ENCODE measurements around the gene PLD3.
"Not testable (repeated sequence)": the region's sequence is repeated elsewhere in the genome, so short reads cannot be mapped to it uniquely, and the experiment has no call there.

PLD3 gene

DNA sequence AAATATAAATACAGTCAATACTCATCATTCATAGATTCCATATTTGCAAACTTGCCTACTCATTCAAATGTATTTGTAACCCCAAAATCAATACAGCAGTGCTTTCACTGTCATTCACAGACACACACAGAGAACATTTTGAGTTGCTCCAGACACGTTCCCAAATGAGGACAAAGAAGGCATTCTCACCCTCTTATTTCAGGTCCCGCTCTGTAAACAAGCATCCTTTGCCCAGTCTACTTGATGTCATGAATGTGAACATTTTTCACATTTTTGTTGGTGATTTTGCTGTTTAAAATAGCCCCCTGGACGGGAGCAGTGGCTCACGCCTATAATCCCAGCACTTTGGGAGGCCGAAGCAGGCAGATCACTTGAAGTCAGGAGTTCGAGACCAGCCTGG lies 15.8 kb upstream of the PLD3 start:
- no peak for DNase-seq (ENCODE audit: low read depth)

DNA sequence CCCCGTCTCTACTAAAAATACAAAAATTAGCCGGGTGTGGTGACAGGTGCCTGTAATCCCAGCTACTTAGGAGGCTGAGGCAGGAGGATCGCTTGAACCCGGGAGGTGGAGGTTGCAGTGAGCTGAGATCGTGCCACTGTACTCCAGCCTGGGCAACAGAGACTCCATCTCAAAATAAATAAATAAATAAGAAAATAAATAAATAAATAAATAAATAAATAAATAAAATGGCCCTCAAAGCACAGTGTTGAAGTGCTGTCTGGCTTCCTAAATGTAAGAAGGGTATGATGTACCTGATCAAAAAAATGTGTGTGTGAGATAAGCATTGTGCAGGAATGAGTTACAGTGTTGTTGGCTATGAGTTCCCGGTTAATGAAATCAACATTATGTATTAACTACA lies 15.4 kb upstream of the PLD3 start:
- not testable (repeated sequence) for DNase-seq (ENCODE audit: low read depth)

DNA sequence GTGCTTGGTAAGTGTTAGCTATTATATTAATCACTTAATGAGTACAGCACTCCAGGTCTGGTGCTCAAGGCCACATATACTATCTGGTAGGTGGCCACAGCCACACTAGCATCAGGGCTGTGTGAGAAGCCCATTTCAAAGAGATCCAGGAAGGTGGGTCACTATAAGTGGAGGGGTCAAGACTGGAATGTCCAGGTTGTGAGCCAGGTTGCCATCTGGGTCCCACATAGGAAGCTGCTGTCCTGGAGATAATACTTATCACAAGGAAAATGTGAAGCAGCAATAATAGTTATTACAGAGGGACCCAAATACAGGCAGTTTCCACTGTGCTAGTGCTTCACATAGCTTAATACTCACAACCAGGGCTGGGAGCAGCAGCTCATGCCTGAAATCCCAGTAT lies 13.4 kb upstream of the PLD3 start:
- DNase-seq (ENCODE audit: low read depth), result no peak

DNA sequence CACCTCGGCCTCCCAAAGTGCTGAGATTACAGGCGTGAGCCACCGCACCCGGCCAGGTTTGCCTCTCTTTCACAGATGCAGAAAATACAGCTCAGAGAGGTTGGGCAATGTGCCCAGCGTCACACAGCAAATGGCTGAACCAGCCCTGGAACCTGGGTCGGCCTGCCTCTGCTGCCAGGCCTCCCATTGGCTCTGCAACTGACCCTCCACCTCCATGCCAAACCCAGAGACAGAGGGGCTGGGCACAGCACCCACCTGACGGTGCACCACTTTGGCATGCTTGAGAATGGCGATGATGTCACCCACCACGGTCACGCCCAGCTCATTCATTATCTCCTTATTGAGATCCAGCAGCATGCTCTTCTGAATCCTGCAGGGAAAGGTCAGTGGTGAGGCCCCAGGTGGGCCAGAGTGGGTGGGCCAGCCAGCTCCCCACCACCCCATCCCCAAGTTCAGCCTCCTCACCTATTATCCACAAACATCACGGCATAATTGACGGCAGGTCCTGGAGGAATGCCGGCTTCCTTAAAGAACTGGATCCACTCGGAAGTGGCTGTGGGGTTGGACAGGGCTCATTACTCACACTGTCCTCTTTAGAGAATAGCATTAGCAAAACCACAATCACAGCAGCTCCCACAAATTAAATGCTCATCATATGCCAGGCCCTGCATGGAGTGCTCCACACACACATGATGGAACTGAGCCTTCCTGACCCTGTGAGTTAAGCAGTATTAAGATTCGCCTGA lies 12.5 kb upstream of the PLD3 start:
- DNase-seq (ENCODE audit: low read depth), result peak; percentile 6

DNA sequence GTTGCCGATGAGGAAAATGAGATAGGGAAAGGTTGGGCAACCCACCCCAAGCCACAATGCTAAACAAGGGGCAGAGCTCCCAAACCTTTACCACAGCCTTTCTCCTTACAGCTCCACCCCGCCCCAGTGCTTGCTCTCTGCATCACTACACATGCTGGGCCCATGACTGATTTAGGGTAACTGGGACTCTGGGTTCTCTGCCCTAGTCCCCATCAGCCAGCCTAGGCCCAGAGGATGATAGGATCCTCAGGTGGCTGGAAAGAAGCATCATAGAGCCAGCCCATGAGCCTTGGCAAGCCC lies 11.9 kb upstream of the PLD3 start:
- DNase-seq (ENCODE audit: low read depth), result no peak

DNA sequence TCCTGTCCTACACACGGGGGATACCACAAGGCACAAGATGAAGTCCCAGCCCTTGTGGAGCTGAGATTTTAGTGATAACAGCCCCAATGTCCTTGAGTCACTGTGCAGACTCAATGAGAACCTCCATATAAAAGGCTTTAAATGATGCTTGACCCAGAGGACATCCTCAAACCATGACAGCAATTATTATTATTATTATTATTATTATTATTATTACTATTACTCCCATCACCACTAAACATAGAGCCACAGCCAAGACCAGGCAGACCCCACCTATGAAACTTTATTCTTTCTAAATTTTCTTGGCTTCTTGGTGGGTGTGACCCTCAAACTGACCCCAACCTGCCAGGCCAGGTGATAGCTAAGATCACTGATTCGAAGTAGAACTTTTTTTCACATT lies 11.4 kb upstream of the PLD3 start:
- DNase-seq (ENCODE audit: low read depth), result no peak

DNA sequence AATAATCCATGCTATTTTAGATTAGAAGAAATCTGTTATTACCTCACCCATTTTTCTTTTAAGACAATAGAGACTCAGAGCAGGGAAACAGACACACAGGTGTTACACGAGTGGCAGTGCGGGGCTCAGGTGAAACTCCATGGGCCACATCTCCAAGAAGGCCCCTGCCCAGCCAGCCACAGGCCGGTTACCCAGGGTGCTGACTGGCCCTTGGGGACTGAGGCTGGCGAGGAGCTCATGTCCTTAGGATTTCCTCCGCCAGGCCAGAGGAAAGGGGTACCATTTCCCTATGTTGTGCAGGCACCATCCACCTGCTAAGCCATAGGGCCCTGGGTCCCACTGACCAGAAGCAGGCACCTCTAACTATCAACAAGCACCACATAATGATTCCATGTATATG lies 10.9 kb upstream of the PLD3 start:
- DNase-seq (ENCODE audit: low read depth), result no peak

DNA sequence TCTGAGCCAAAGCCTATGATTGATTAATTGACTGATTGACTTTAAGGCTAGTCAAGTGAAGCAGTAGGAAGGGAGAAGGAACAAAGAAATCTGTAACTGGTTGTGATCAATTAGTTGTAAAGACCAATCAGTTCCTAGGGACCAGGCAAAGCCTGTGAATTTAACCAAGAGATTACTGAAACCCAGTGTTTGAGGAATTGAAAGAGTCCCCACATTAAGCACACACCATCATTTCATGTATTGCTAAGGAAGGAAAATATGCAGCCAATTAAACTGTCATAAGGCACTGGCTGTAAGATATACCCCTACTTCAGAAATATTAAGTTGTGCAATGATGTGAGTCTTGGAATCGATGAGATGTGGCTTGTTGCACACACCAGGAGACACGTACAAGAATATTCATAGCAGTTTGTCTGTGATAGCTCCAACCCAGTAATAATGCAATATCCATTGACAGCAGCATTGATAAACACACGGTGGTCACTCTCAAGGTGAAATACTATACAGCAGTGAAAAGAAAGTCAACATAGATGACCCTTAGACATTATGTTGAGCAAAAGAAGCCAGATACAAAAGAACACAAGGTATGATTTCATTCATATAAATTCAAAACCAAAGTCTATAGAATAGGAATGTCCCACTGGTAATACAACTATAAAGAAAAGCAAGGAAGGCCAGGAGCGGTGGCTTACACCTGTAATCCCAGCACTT lies 9.3 kb upstream of the PLD3 start:
- no peak for DNase-seq (ENCODE audit: low read depth)

DNA sequence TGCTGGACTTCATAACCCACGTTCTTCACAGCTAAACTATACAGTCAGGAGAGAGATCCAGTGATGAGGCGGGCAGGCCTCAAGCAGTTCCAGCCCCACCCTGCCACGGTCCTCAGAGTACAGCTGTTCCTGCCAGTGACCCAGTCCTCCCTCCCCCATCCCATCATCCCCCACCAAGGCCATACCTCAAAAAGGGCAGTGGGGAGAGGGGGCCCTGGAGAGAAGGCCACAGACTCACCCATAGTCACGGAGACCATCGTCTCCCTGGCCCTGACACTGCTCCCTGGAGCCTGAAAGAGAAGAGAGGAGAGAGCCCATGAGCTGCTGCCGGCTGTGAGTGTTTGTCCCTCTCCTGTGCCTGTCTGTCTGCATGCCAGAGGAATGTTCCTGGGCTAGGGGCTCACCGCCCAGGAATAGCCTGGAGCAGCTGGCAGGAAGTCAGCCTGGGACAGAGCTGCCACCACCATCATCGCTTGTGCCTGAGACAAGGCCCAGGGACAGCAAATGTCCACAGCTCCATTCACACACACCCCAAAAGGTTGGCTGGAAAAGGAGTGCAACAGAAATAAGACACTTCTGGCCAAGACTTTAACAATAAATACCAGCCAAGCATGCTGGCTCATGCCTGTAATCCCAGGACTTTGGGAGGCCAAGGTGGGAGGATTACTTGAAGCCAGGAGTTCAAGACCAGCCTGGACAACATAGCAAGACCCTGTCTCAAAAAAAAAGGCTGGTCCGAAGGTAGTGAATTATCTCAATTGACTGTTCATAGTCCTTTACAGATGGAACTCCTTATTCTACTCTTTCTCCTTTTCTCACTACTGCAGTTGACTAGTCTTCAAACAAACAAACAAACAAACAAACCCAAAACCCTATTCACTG lies 6.7 kb upstream of the PLD3 start:
- DNase-seq (ENCODE audit: low read depth), result no peak

DNA sequence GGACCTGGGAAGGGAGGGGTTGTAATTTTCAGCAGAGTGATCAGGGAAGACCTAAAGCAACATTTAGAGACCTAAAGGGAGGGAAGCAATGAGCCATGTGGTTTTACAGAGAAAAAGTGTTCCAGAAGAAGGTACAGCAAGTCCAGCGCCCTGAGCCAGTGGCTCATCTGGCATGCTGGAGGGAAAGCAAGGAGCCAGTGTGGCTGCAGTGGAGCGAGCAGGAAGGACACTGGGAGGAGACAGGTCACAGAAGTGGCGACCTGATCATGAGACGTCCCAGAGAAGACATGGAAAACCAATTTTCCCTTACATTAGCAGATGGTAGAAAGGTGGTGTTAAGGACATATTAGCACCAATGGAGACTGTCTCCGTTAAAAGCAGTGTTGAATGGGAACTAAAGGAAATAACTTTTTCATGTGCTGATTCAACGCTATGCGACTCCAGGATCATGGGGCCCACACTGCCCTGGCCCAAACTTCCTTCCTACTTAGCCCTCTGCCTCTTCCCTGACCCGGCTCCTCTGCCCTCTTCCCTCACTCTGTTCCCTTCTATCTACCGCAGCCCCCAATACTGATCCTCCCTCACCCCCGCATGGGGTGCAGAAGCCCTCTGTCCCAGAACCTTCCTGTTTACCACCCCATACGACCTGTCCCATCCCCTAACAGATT lies 5.7 kb upstream of the PLD3 start:
- DNase-seq (ENCODE audit: low read depth), result no peak

DNA sequence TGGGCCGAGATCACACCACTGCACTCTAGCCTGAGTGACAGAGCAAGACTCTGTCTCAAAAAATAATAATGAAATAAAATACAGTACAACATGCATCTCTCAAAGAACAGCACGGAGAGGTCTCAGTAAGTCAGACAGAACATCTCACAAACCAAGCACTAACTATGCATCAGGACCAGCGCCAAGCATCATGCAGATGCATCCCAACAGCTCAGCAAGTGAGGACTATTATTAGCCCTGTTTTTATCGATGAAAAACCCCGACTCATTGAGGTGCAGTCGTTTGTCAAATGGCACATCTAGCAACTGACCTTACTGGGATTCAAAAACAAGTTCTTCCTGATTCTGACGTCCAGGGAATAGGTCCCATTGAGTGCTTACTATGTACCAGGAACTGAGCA lies 4.1 kb upstream of the PLD3 start:
- DNase-seq (ENCODE audit: low read depth), result no peak

DNA sequence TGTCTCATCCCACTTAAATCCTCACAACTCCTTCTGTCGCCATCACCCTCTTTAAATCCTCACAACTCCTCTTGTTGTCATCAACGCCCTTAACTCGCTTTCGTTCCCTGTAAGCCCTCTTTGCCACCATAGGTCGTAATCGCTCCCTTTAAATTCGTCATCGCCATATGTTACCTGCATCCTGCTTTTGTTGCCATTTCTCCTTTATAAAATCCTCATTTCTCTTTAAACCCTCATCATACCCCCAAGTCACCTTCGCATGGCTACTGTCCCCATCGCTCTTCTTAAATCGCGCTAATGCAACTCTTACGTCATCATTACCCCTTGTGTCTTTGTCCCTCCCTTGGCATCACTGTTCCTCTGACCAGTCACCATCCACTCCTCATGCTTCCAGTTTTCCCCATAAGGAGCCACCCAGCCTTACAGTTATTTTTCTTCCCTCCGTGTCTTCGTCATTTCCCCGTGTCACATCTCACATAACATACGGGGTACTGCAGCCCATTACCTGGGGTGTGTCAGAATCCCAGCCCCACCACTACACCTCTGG lies 539 bp downstream of the PLD3 start:
- peak; percentile 56 for DNase-seq (ENCODE audit: low read depth)

DNA sequence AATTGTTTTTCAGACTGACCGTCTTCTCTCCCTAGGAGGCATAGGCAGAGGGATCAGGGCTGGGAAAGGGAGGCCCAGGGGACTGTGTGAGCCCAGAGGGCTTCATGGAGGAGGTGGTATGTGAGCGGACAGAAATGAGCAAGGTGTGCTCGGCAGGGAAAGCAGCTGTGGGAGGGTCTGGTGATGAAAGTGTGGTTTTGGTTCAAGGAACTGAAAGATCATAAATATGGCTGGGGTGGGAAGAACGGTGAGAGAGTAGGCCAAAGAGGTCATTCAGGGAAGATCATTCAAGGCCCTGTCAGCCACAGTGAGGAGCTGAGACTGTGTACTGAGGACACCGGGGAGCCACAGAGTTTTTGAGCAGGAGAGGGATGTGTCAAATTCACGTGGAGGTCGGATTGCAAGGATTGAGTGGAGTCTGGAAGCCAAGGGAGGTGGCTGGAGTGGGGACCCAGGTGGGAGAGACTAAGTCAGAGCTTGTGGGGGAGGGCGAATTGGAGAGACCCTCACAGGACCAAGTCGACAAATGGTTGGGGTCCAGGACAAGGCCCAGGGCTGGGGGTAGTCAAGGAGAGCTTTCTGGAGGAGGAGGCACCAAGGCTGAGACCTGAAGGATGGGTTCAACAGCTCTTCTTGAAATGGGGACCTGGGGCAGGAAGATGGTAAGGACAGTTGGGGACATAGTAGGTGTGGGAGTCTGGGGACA lies 7.6 kb downstream of the PLD3 start:
- no peak for DNase-seq (ENCODE audit: low read depth)

DNA sequence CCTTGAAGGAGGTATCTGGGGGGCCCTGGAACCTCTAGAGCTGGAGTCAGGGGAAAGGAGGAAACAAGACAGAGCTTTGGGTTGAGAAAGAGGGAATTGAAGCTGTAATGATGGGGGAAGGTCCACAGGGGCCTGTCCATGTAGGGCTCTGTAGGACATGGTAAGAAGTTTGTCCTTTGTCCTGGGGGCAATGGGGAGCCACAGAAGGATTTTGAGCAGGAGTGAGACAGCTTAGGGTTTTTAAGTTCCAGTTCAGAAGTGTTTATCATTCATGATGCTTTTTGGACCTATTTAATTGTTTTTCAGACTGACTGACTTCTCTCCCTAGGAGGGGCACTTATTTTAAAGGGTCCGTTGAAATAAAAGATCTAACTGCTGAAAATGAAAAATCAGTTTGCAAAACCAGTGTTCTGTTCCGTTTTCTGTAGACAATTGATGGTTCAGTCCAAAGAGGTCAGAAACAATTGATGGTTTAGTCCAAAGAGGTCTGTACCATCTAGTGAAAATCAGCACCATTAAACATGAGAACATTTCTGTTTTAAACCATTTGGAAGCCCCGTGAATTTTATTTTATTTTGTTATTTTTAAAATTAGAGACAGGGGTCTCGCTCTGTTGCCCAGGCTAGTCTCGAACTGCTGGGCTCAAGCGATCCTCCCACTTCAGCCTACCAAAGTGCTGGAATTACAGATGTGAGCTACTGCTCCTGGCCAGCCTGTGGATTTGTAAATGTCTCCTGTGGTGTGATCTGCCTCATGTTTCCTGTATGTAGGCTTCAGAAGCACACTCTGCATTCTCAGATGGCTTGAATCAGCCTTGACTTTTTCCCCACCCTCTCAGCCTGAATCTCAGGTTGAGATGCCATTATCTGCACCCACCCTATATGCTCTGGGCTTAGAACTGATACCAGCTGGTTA lies 8.4 kb downstream of the PLD3 start:
- DNase-seq (ENCODE audit: low read depth), result no peak

DNA sequence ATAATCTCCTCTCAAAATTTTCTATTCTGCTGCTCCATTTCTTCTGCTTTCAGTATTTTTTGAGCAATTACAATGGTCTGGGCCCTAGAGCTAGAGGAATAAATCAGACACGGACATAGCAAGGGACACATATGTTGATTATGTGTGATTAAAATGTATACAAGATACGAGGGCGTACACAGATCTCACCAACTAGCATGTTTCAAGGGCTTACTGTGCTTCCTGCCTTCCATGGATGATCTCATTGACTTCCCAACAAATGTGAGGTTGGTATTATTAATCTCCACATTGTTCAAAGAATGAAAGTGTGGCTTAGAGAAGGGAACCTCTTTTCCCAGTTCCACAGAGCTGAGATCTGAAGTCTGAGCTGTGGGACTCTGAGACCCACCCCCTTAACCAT lies 9.1 kb downstream of the PLD3 start:
- DNase-seq (ENCODE audit: low read depth), result no peak

DNA sequence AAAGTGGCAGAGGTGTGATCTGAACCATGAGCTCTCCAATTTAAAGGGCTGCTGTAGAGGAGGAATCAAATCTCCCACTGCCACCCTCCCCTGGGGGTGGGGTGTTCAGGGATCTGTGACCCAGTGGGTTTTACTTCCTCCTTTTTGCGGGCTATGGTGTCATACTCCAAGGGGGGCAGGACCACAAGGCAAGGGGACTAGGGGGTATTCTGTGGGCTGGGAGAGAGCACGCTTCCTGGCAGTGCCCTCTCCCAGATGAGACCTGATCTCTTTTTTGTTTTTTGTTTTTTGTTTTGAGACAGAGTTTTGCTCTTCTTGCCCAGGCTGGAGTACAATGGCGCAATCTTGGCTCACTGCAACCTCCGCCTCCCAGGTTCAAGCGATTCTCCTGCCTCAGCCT lies 10.3 kb downstream of the PLD3 start:
- no peak for DNase-seq (ENCODE audit: low read depth)

DNA sequence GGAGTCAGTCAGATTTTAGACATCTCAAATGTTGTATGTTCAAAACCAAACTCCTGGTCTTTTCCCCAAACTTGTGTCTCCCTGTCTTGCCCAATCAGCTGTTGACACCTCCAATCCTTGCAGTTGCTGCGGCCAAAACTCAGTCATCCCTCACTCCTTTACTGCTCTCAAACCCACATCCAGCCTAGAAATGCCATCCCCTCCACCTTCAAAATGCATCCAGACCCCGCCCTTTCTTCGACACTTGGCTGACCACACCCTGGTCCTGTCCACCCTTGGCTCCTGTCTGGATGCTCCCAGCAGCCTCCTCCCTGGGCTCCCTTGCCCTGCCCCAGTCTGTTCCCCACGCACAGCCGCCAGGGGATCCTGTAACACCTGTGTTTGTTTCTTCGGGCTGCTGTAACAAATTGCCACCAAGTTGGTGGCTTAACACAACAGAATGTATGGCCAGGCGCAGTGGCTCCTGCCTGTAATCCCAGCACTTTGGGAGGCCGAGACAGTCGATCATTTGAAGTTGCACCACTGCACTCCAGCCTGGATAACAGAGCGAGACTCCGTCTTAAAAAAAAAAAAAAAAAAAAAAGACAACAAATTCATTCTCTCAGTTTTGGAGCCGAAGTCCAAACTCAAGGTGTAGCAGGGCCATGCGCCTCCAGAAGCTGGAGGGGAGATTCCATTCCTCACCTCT lies 11.7 kb downstream of the PLD3 start:
- no peak for DNase-seq (ENCODE audit: low read depth)

DNA sequence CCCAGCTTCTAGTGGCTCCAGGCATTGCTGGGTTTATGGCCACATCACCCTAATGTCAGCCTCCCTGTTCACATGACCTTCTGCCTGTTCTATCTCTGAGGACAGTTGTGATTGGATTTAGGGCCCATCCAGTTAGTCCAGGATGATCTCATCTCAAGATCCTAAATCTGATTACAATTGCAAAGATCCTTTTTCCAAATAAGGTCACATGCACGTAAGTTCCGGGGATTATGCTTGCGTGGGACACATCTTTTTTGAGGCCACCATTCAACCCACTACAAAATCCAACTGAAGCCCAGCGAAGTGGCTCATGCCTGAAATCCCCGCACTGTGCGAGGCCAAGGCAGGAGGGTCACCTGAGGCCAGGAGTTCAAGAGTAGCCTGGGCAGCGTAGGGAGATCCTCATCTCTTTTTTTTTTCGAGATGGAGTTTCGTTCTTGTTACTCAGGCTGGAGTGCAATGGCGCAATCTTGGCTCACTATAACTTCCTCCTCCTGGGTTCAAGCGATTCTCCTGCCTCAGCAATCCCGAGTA lies 12.3 kb downstream of the PLD3 start:
- no peak for DNase-seq (ENCODE audit: low read depth)

DNA sequence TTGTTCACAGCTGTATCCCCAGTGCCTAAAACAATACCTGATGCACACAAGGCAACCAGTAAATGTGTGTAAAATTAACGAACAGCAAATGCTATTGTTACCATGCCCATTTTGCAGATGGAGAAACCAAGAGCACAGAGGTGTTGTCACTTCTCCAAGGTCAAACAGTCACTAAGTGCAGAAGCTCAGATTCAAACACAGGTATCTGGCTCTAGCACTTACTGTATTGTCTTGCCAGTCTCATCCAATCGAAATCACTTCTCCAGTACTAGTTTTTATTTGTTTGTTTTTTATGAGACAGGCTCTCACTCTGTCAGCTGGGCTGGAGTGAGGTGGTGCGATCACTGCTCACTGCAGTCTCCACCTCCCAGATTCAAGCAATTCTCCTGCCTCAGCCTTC lies 13.7 kb downstream of the PLD3 start:
- no peak for DNase-seq (ENCODE audit: low read depth)

DNA sequence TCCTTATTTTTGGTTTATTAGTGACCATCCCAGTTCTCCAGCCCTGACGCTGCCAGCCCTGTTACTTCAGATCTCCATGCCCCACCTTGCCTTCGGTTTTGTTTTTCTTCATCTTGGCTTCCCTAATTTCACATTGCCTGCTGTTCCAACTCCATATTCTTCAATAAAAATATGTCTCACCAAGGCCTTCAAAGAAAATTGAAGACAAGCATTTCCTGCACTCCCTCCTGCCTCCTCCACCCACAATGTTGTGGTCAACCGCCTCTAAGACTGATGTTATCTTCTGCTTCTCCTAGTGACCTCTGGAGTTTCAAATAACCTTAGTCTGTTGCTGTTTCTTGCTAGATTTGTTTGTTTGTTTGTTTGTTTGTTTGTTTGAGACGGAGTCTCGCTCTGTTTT lies 14.6 kb downstream of the PLD3 start:
- no peak for DNase-seq (ENCODE audit: low read depth)

Data from stromal cell of bone marrow (primary cell).